HG03378 (cell line): Measurements from ENCODE around the gene GEMIN4.

Experiments
- ATAC-seq: cut with Tn5 transposase; IDR thresholded peaks from one replicate; pipeline ENCODE4 v1.9.1; 2021; ENCODE audit warnings: mild to moderate bottlenecking, moderate library complexity; ENCODE audit not compliant: unreplicated experiment

The GEMIN4 gene

GRCh38 chr17:744937-745336 lies 7.1 kb downstream of the GEMIN4 start:
- ATAC-seq = no peak

DNA sequence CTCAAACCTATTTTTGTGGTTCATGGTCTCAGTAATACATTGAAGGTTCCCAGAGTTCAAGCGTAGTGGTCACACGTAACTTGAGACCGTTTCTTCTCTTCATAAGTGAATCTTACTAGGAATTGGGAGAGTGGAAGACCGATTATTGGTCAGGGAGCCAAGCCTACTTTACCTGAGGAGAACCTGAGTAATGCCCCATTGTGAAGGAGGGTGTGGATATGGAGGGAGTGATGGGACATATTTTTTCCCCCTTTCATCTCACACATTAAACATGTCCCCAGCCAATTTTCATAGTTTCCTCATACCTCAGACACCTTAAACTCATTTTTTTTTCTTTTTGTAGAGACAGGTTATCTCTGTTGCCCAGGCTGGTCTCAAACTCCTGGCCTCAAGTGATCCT lies 8.9 kb downstream of the GEMIN4 start:
- no peak for ATAC-seq

DNA sequence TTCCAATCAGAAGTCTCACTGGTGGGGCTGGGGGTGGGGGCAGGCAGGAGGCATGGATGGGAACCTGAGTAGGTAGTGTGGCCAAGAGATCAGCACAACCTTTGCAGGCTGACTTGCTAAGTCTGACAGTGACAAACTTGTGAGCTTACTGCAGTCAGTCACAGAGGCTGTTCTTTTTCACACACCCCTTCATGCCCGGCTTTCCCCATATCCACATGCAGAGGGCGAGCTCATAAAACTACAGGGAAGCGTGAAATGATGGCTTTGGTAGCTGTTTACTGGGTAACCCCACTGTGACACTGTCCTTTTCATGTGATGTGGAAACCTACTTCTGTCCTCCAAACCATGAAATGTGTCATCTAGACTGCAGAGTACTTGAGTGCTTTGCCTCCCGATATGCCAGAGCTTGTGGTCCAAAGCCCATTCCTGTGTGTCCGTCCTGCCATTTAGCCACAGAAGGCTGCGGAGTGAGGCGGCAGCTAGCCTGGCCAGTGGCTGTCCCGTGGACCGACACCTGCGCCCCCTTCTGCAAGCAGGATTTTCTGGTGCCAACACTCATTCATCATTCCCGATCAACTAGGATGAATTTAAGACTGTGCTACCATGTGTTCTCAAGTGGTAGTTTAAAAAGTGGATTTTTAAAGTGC lies 9.8 kb downstream of the GEMIN4 start:
- no peak for ATAC-seq

- ATAC-seq = peak; percentile 66
Measured at GRCh38 chr17:740240-741017, 11.6 kb downstream of the GEMIN4 start.

GRCh38 chr17:737561-738113 lies 14.4 kb downstream of the GEMIN4 start:
- no peak for ATAC-seq

DNA sequence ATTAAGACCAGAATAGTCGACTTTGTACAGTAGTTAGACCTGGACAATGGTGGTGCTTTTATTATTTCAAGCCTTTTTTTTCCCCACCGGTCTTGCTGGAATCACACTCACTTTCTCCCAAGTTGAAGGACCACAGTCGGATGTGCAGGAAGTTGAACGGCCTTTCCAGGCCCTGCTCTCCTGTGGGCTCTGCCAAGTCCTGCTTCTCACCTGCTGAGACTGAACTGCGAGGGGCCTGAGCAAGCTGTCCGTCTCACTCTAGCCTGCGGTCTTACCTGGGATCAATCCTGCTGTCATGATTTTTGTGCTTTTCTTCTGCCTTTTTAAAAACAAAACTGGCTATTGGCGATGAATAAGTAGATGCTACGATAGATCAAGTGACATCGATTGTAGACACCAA lies 18.3 kb downstream of the GEMIN4 start:
- no peak for ATAC-seq

GRCh38 chr17:732902-733720 lies 19.0 kb downstream of the GEMIN4 start:
- ATAC-seq = no peak

GRCh38 chr17:732067-732901 lies 19.8 kb downstream of the GEMIN4 start, which contains the start of gene TLCD3A:
TSS of gene TLCD3A (plus strand) at chr17:732596. CDS start at chr17:732648, 52 bp downstream.
- no peak for ATAC-seq

DNA sequence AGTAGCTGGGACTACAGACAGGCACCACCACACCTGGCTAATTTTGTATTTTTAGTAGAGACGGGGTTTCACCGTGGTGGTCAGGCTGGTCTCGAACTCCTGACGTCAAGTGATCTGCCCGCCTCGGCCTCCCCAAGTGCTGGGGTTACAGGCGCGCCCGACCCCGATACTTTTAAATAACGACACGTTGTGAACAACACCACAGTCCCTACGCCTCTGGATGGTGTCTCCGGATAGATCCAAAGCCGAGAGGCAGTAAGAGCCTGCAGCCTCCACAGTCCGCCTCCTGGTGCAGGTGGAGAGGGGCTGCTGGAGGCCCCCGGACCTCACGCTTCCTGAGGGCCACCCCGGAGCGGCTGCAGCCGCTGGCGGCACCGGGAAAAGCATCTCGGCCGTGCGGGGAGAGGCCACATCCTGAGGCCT lies 20.4 kb downstream of the GEMIN4 start:
- ATAC-seq = no peak

DNA sequence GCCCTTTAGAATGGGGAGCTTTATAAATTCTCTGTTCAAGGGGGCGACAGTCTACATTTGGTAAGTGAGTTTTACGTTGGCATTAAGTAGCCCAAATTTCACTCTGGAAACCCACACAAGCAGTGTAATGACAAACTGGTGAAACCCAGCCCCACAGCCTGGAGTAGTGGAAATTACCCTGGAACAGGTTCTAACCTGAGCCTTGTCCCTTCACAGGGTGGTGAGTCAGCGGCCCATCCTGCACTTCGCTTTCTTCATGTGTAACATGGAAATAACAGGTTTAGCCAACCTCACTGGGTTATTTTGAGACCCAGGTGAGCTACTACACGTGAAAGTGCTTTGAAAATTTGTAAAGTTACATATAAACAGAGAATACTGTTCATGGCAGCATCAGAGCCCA lies 23.2 kb downstream of the GEMIN4 start:
- ATAC-seq = no peak

- ATAC-seq = no peak
Measured at GRCh38 chr17:726271-726919, 25.7 kb downstream of the GEMIN4 start.

DNA sequence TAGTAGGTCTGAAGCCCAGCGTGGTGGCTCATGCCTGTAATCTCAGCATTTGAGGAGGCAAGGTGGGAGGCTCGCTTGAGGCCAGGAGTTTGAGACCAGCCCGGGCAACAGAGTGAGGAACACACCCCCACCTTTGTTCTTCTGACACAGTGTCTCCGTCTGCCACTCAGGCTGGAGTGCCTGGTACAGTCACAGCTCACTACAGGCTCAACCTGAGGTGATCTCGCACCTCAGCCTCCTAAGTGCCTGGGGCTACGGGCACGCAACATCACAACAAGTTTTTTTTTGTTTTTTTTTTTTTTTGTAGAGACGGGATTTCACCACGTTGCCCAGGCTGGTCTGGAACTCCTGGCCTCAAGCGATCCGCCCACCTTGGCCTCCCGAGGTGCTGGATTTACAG lies 26.3 kb downstream of the GEMIN4 start:
- ATAC-seq = no peak

DNA sequence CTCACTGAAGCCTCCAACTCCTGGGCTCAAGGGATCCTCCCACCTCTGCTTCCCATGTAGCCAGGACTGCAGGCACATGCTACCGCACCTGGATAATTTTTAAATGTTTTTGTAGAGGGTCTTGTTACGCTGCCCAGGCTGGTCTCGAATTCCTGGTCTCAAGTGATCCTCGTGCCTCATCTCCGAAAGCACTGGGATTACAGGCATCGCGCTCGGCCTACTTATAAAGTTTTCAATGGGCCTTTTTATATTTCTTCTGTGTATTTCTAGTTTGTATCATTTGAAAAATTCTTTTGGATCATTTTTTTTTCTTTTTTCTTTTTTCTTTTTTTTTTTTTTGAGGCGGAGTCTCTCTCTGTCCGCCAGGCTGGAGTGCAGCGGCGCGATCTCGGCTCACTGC lies 27.0 kb downstream of the GEMIN4 start:
- no peak for ATAC-seq

DNA sequence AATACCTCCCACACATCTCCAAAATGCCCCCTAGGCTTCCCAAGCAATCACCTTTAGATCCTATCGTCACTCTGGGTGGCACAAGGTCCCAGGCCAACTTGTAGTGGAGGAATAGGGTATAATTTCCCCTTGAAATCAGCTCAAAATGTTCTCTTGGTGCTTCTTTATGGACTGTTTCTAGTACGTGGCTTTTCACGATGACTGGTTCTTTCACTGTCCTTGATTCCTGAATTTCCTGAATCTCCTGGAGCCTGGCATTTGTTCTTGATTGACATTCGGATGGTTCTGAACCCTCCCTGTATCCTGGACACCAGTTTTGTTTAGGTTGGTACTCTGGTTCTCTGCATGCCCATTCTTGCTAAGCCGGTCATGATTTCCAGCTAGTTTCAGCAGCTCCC lies 30.5 kb downstream of the GEMIN4 start:
- ATAC-seq = no peak

- no peak for ATAC-seq
Measured at GRCh38 chr17:720706-721539, 31.1 kb downstream of the GEMIN4 start.

GRCh38 chr17:718075-718474 lies 34.0 kb downstream of the GEMIN4 start:
- ATAC-seq = no peak

GRCh38 chr17:708132-708531 lies 43.9 kb downstream of the GEMIN4 start:
- no peak for ATAC-seq

DNA sequence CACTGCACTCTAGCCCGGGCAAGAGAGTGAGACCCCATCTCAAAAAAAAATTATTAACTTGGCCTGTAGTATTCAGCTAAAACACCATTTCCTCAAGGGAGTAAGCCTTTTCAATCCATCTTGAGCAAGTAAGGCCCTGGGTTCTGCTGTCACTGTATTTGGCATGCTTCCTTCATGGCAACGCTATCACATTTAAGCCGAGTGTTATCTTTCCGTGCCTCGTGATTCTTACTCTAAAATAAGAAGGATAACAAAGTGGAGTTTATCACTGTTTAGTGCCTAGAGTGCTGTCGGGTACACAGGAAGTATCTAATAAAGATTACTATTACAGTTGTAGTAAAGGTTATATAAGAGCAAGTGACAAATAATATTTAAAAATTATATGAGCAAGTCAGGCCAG lies 46.2 kb downstream of the GEMIN4 start:
- ATAC-seq = no peak

DNA sequence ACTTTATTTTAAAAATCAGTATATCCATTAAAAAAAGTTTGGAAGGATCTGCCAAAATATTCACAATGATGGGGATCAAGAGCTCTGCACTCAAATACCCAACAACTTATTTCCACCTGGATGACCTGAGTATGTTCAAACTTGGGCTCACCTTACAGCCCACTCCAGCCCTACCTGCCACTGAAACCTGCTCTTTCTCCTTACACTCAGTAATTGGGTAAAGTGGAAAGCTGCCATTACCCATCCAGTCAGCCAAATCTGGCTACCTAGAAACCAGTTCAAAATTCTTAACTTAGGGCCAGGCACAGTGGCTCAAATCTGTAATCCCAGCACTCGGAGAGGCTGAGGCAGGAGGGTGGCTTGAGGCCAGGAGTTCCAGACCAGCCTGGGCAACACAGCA lies 47.1 kb downstream of the GEMIN4 start:
- no peak for ATAC-seq
